Right atrium auricular region (tissue), 2 donors: ENCODE measurements around the gene CATSPERZ. TPM values are rescaled to one million over a fixed set of nuclear protein-coding genes. Genes with fewer than 3 reads are reported as not detected.

Experiments used
- DNase-seq: peaks from one replicate; pipeline ENCODE4 v3.0.0-alpha.2; 2019; ENCODE audit warnings: low spot score
- H3K27ac ChIP-seq, 2 donors: fragments of 200-600 bp; sonication (generic); 1 replicate in 1 of 2; 2 replicates in 1 of 2; pipeline ENCODE4 v1.5.1; 2016 to 2019
- H3K27me3 ChIP-seq, 2 donors: fragments of 200-600 bp; sonication (generic); one replicate each; pipeline versions ENCODE4 v1.5.1 to v1.6.0; 2017 to 2019
- H3K36me3 ChIP-seq: fragments of 200-600 bp; sonication (generic); one replicate; pipeline ENCODE4 v1.5.1; 2016
- H3K4me1 ChIP-seq, 2 donors: fragments of 200-600 bp; sonication (generic); one replicate each; pipeline versions ENCODE4 v1.5.1 to v1.6.0; 2017 to 2019
- H3K4me3 ChIP-seq, 2 donors: fragments of 200-600 bp; sonication (generic); 1 replicate in 1 of 2; 2 replicates in 1 of 2; pipeline ENCODE4 v1.5.1; 2017 to 2019; ENCODE audit warnings: mild to moderate bottlenecking in 1 of 2, moderate library complexity in 1 of 2
- H3K9me3 ChIP-seq, 2 donors: fragments of 200-600 bp; sonication (generic); one replicate each; pipeline ENCODE4 v1.5.1; 2019
- total RNA-seq, 2 donors: library from RNA; depleted of rRNA; stranded (reverse); fragments of >200 nt; gene quantifications; one replicate each; pipeline ENCODE4 v1.1.0, GENCODE V29; 2016
- TF ChIP-seq, protein P1 (sequence below), 2 donors: fragments of 200-600 bp; sonication (generic); IDR thresholded peaks; one replicate each; pipeline ENCODE4 v1.5.1; 2019; ENCODE audit warnings: antibody characterized with exemption in 2 of 2

CATSPERZ gene
- total RNA-seq, 2 donors from 2014 or later, result not detected

DNA sequence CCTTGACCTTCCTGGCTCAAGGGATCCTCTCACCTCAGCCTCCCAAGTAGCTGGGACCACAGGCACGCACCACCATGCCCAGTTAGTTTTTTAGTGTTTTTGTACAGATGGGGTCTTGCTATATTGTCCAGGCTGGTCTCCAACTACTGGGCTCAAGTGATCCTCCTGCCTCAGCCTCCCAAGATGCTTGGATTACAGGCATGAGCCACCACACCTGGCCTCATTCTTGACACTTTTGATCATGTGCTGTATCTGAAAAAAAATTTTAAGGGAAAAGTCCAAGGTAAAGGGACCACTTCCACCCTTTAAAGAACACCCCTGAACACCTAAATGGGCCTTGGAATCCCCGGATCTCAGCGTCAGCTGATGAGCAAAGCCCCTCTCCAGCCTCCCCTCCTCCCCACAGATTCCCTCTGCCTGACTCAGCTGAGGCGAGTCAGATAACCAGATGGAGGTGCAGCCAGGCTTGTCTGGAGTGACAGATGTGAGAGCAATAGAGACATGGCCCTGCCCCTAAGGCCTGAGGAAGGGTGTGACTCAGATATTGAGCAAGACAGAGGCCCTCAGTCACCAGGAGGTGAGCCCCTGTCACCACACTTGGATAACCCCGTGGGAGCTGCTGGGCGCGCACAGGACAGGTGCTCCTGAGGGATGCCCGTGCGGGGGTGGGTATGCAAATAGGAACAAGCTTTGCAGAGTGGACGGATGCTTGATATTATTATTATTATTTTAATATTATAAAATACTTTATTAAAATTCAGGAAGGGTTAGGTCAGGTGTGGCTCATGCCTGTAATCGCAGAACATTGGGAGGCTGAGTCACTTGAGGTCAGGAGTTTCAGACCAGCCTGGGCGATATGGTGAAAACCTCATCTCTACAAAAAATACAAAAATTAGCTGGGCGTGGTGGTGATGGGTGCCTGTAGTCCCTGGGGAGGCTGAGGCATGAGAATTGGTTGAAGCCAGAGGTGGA is 34.9 kb downstream of the CATSPERZ start:
- Histone ChIP-seq H3K4me1 (peaks cover 0 to 16% of the 10 kb centered on the region in 2 donors), H3K4me3 (no peak overlapping the region), H3K9me3 (no peaks in the 10 kb centered on the region), H3K27ac (peak overlapping the region in 1 of 2 donors; percentile 27), H3K27me3 (no peaks in the 10 kb centered on the region), H3K36me3 (no peaks in the 10 kb centered on the region)
- TF ChIP-seq, protein P1, sequence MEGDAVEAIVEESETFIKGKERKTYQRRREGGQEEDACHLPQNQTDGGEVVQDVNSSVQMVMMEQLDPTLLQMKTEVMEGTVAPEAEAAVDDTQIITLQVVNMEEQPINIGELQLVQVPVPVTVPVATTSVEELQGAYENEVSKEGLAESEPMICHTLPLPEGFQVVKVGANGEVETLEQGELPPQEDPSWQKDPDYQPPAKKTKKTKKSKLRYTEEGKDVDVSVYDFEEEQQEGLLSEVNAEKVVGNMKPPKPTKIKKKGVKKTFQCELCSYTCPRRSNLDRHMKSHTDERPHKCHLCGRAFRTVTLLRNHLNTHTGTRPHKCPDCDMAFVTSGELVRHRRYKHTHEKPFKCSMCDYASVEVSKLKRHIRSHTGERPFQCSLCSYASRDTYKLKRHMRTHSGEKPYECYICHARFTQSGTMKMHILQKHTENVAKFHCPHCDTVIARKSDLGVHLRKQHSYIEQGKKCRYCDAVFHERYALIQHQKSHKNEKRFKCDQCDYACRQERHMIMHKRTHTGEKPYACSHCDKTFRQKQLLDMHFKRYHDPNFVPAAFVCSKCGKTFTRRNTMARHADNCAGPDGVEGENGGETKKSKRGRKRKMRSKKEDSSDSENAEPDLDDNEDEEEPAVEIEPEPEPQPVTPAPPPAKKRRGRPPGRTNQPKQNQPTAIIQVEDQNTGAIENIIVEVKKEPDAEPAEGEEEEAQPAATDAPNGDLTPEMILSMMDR (IDR thresholded peaks at IDR 0.05), result no peak
- DNase-seq, result peak; percentile 74

DNA sequence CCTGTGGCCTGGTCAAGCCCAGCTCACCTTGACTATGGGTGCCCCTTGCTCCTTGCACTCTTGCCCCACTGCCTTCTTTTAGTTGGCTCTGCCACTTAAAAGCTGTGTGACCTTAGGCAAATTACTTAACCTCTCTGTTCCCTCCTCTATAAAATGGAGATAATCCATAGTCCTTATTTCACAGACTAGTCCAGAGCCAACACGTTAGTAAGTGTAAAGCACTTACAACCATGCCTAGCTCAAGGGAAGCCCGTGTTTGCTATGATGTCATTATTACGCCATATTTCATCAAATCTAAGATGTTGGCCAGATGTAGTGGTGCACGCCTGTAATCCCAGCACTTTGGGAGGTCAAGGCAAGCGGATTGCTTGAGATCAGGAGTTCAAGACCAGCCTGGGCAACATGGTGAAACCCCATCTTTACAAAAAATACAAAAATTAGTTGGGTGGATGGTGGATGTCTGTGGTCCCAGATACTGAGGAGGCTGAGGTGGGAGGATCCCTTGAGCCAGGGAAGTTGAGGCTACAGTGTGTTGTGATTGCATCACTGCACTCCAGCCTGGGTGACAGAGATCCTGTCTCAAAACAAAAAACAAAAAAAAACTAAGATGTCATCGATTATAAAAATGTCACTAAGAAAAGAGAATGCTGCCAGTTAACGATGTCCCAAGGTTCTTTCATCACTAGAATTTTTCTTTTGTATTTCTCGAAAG is 37.5 kb downstream of the CATSPERZ start:
- no peak overlapping the region for H3K27ac ChIP-seq
- TF ChIP-seq, protein P1 (IDR thresholded peaks at IDR 0.05), result no peak
- no peak for DNase-seq
- H3K4me1 ChIP-seq, result peaks cover 0 to 19% of the 10 kb centered on the region in 2 donors
- no peak overlapping the region for H3K4me3 ChIP-seq
- no peaks in the 10 kb centered on the region for H3K9me3 ChIP-seq
- no peaks in the 10 kb centered on the region for H3K36me3 ChIP-seq
- H3K27me3 ChIP-seq, result no peaks in the 10 kb centered on the region

DNA sequence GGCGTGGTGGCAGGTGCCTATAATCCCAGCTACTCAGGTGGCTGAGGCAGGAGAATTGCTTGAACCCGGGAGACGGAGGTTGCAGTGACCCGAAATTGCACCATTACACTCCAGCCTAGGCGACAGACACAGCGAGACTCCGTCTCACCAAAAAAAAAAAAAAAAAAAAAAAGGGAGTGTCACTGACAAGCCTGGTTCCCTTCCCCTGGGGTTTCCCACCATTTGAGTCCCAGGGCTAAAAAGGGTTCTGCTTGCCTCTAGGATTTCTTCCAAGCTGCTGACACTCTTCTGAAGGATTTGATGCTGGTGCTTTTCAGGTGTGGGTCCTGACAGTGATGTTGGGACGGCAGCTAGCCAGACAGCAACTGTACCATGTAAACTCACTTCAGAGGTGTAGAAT is 38.6 kb downstream of the CATSPERZ start:
- Histone ChIP-seq H3K27ac (no peak overlapping the region), H3K4me1 (peaks cover 0 to 29% of the 10 kb centered on the region in 2 donors), H3K9me3 (no peaks in the 10 kb centered on the region), H3K4me3 (no peak overlapping the region), H3K27me3 (no peaks in the 10 kb centered on the region), H3K36me3 (no peaks in the 10 kb centered on the region)
- TF ChIP-seq, protein P1 (IDR thresholded peaks at IDR 0.05), result no peak
- no peak for DNase-seq

DNA sequence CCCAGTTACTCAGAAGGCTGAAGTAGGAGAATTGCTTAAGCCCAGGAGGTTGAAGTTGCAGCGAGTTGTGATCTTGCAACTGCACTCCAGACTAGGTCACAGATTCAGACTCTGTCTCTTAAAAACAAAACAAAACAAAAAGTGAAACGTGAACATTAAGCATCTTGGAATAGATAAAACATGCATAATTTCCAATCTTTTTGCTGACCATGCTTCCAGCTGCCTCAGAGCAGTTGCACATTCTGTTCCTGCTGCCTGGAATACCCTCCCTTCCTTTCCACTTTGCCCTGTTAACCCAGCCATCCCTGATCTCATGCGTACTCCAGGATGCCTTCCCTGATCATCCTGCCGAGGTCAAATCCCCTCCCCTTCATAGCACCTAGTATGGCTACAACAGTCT is 39.1 kb downstream of the CATSPERZ start:
- H3K4me1 ChIP-seq, result peaks cover 0 to 32% of the 10 kb centered on the region in 2 donors
- no peaks in the 10 kb centered on the region for H3K36me3 ChIP-seq
- DNase-seq, result no peak
- TF ChIP-seq, protein P1 (IDR thresholded peaks at IDR 0.05), result no peak
- no peaks in the 10 kb centered on the region for H3K27me3 ChIP-seq
- H3K4me3 ChIP-seq, result no peak overlapping the region
- H3K27ac ChIP-seq, result no peak overlapping the region
- H3K9me3 ChIP-seq, result no peaks in the 10 kb centered on the region

DNA sequence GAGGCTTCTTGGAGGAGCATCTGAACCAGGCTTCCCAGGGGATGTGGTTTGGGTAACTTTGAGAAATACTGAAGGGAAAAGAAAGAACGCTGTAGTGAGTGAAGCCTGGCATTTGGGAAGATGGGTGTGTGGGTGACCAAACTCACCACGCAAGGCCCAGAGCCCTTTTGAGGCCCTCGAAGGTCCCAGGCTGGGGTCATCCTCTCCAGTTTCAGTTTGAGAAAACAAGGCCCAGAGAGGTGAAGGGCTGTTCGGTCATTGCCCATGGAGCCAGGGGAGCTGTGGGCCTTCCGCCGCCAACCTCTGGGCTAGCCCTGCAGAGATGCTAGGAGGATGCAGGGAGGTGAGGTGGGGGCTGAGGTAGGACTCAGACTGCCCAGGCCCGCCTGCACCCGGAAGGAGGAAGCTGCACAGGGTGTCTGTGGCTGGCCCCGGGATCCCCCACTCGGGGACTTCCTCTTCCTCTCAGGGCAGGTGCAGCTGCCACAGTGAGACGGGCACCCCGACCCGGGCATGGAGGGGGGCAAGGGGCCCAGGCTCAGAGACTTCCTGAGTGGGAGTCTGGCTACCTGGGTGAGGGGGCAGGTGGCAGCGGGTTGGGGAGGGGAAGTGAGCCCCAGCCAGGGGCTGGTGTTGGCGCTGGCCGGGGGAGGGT is 39.7 kb downstream of the CATSPERZ start, which contains the start of gene CCDC88B:
TSS of gene CCDC88B (plus strand) at position 451 of the 655 bp plus-strand sequence. CDS start at position 514, 63 bp downstream.
- H3K36me3 ChIP-seq, result no peaks in the 10 kb centered on the region
- H3K27ac ChIP-seq, result no peak within 1 kb of the TSS
- H3K9me3 ChIP-seq, result no peaks in the 10 kb centered on the region
- peaks cover 0 to 32% of the 10 kb centered on the region in 2 donors for H3K4me1 ChIP-seq
- H3K27me3 ChIP-seq, result no peaks in the 10 kb centered on the region
- DNase-seq, result no peak
- TF ChIP-seq, protein P1 (IDR thresholded peaks at IDR 0.05), result no peak
- H3K4me3 ChIP-seq, result peak within 1 kb of the TSS; percentile 13 to 26
